ENCODE data around the gene TSHR.

GRCh38 chr14:80919622-80920021, 35.8 kb upstream of the TSHR start:
- TF ChIP-seq, protein P1, sequence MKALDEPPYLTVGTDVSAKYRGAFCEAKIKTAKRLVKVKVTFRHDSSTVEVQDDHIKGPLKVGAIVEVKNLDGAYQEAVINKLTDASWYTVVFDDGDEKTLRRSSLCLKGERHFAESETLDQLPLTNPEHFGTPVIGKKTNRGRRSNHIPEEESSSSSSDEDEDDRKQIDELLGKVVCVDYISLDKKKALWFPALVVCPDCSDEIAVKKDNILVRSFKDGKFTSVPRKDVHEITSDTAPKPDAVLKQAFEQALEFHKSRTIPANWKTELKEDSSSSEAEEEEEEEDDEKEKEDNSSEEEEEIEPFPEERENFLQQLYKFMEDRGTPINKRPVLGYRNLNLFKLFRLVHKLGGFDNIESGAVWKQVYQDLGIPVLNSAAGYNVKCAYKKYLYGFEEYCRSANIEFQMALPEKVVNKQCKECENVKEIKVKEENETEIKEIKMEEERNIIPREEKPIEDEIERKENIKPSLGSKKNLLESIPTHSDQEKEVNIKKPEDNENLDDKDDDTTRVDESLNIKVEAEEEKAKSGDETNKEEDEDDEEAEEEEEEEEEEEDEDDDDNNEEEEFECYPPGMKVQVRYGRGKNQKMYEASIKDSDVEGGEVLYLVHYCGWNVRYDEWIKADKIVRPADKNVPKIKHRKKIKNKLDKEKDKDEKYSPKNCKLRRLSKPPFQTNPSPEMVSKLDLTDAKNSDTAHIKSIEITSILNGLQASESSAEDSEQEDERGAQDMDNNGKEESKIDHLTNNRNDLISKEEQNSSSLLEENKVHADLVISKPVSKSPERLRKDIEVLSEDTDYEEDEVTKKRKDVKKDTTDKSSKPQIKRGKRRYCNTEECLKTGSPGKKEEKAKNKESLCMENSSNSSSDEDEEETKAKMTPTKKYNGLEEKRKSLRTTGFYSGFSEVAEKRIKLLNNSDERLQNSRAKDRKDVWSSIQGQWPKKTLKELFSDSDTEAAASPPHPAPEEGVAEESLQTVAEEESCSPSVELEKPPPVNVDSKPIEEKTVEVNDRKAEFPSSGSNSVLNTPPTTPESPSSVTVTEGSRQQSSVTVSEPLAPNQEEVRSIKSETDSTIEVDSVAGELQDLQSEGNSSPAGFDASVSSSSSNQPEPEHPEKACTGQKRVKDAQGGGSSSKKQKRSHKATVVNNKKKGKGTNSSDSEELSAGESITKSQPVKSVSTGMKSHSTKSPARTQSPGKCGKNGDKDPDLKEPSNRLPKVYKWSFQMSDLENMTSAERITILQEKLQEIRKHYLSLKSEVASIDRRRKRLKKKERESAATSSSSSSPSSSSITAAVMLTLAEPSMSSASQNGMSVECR (CRISPR knock-in tag; IDR thresholded peaks at IDR 0.05; ENCODE audit: borderline replicate concordance) = no peak
- no peak for TF ChIP-seq RORB (CRISPR knock-in tag; IDR thresholded peaks at IDR 0.05)
- no peak for TF ChIP-seq ELF4 (CRISPR knock-in tag; IDR thresholded peaks at IDR 0.05; ENCODE audit: low read depth)
- TF ChIP-seq, protein P2, sequence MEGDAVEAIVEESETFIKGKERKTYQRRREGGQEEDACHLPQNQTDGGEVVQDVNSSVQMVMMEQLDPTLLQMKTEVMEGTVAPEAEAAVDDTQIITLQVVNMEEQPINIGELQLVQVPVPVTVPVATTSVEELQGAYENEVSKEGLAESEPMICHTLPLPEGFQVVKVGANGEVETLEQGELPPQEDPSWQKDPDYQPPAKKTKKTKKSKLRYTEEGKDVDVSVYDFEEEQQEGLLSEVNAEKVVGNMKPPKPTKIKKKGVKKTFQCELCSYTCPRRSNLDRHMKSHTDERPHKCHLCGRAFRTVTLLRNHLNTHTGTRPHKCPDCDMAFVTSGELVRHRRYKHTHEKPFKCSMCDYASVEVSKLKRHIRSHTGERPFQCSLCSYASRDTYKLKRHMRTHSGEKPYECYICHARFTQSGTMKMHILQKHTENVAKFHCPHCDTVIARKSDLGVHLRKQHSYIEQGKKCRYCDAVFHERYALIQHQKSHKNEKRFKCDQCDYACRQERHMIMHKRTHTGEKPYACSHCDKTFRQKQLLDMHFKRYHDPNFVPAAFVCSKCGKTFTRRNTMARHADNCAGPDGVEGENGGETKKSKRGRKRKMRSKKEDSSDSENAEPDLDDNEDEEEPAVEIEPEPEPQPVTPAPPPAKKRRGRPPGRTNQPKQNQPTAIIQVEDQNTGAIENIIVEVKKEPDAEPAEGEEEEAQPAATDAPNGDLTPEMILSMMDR (IDR thresholded peaks at IDR 0.05) = no peak
- no peak for TF ChIP-seq TCF7 (CRISPR knock-in tag; IDR thresholded peaks at IDR 0.05; ENCODE audit: low read depth)
